ENCODE data around the gene MSH5. TPM values are rescaled to one million over a fixed set of nuclear protein-coding genes. Genes with fewer than 3 reads are reported as not detected.

MSH5 gene
- total and polyA plus RNA-seq, 9 of the 15 experiments (the other 6 are each of a cell fraction or from before 2014, with no cell fraction given) = 12.5 to 104 (median 46.6) TPM

- TF ChIP-seq, protein P1, sequence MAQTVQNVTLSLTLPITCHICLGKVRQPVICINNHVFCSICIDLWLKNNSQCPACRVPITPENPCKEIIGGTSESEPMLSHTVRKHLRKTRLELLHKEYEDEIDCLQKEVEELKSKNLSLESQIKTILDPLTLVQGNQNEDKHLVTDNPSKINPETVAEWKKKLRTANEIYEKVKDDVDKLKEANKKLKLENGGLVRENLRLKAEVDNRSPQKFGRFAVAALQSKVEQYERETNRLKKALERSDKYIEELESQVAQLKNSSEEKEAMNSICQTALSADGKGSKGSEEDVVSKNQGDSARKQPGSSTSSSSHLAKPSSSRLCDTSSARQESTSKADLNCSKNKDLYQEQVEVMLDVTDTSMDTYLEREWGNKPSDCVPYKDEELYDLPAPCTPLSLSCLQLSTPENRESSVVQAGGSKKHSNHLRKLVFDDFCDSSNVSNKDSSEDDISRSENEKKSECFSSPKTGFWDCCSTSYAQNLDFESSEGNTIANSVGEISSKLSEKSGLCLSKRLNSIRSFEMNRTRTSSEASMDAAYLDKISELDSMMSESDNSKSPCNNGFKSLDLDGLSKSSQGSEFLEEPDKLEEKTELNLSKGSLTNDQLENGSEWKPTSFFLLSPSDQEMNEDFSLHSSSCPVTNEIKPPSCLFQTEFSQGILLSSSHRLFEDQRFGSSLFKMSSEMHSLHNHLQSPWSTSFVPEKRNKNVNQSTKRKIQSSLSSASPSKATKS (CRISPR knock-in tag; IDR thresholded peaks at IDR 0.05) = peak; percentile 91
- TF ChIP-seq SUPT5H (IDR thresholded peaks at IDR 0.05) = peak; percentile 99
- no peak for TF ChIP-seq XRCC3 (IDR thresholded peaks at IDR 0.05)
- TF ChIP-seq FOXA3 (CRISPR knock-in tag; conservative IDR thresholded peaks at IDR 0.05 in 1 of 2, IDR thresholded peaks at IDR 0.05 in 1 of 2) = peak in 1 of 2 experiments; percentile 75; a peak in 2 of 4 replicates
- TF ChIP-seq CBX1 (IDR thresholded peaks at IDR 0.05; ENCODE audit: low read depth) = no peak
- TF ChIP-seq, protein P2, sequence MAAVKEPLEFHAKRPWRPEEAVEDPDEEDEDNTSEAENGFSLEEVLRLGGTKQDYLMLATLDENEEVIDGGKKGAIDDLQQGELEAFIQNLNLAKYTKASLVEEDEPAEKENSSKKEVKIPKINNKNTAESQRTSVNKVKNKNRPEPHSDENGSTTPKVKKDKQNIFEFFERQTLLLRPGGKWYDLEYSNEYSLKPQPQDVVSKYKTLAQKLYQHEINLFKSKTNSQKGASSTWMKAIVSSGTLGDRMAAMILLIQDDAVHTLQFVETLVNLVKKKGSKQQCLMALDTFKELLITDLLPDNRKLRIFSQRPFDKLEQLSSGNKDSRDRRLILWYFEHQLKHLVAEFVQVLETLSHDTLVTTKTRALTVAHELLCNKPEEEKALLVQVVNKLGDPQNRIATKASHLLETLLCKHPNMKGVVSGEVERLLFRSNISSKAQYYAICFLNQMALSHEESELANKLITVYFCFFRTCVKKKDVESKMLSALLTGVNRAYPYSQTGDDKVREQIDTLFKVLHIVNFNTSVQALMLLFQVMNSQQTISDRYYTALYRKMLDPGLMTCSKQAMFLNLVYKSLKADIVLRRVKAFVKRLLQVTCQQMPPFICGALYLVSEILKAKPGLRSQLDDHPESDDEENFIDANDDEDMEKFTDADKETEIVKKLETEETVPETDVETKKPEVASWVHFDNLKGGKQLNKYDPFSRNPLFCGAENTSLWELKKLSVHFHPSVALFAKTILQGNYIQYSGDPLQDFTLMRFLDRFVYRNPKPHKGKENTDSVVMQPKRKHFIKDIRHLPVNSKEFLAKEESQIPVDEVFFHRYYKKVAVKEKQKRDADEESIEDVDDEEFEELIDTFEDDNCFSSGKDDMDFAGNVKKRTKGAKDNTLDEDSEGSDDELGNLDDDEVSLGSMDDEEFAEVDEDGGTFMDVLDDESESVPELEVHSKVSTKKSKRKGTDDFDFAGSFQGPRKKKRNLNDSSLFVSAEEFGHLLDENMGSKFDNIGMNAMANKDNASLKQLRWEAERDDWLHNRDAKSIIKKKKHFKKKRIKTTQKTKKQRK (IDR thresholded peaks at IDR 0.05; ENCODE audit: borderline replicate concordance, low read depth, low read length) = no peak
- no peak for TF ChIP-seq ELK1 (CRISPR knock-in tag; IDR thresholded peaks at IDR 0.05)
- no peak for TF ChIP-seq ZNF407 (IDR thresholded peaks at IDR 0.05; ENCODE audit: low read depth)
- TF ChIP-seq RFX5 (IDR thresholded peaks at IDR 0.05; ENCODE audit: low read depth, low read length) = no peak
- no peak for TF ChIP-seq SOX6 (IDR thresholded peaks at IDR 0.05)
- TF ChIP-seq NR3C1 (CRISPR knock-in tag; IDR thresholded peaks at IDR 0.05) = no peak
- TF ChIP-seq RUNX1 (IDR thresholded peaks at IDR 0.05; ENCODE audit: low read depth) = no peak
Measured at GRCh38 chr6:31729979-31730630, 9.7 kb upstream of the MSH5 start (continued).
